Heart left ventricle (tissue), 13 donors: ENCODE data around the gene TIAL1.

Experiments
- CTCF ChIP-seq, 12 donors: fragments of 200-600 bp; sonication (generic) in 4 of 12; IDR thresholded peaks; one replicate each; pipeline versions ENCODE4 v1.5.0 to v1.8.0; 2018 to 2022; ENCODE audit warnings: antibody characterized with exemption in 12 of 12, mild to moderate bottlenecking in 5 of 12
- POLR2A ChIP-seq, 2 donors: fragments of 450-650 bp; IDR thresholded peaks; one replicate each; pipeline ENCODE4 v1.6.1; 2017; ENCODE audit warnings: antibody characterized with exemption in 2 of 2, mild to moderate bottlenecking in 2 of 2, moderate library complexity in 2 of 2
- donor health status: ischemic (EF 13 %, LVEDD 7.1; RV severe dilation, severe dysfunction).
- donor health status: DM: no; HTN: yes; CAD: no.
- donor health status: DM: no; HTN: no; CAD: no.
- donor health status: ischemic (EF 25% LVEDD 6.9; RV normal size, moderate dysfunction).
- donor health status: ischemic (EF 25% LVEDD 5.7; RV mildly dilated, moderate dysfunction).
- donor health status: ischemic (EF 35%, LVEDD 5.7; RV mildly dilated, moderate dysfunction).
- donor health status: nonischemic (EF 11% LVEDD 7.7; RV severe dilation, severe dysfunction).
- donor health status: DM: yes; HTN: yes; CAD: no.
- donor health status: PGD.
- donor health status: ischemic (EF 29% LVEDD 5.4; RV normal size, mild dysfunction).
- donor health status: nonischemic (EF 23%, LVEDD 6.1; RV moderate dilation, normal function).

- TF ChIP-seq POLR2A (IDR thresholded peaks at IDR 0.05): no peak
- no peak for TF ChIP-seq CTCF (IDR thresholded peaks at IDR 0.05)
Measured at GRCh38 chr10:119644205-119644814, 47.5 kb upstream of the TIAL1 start.
